Measurements from ENCODE around the gene ASF1B.

DNA sequence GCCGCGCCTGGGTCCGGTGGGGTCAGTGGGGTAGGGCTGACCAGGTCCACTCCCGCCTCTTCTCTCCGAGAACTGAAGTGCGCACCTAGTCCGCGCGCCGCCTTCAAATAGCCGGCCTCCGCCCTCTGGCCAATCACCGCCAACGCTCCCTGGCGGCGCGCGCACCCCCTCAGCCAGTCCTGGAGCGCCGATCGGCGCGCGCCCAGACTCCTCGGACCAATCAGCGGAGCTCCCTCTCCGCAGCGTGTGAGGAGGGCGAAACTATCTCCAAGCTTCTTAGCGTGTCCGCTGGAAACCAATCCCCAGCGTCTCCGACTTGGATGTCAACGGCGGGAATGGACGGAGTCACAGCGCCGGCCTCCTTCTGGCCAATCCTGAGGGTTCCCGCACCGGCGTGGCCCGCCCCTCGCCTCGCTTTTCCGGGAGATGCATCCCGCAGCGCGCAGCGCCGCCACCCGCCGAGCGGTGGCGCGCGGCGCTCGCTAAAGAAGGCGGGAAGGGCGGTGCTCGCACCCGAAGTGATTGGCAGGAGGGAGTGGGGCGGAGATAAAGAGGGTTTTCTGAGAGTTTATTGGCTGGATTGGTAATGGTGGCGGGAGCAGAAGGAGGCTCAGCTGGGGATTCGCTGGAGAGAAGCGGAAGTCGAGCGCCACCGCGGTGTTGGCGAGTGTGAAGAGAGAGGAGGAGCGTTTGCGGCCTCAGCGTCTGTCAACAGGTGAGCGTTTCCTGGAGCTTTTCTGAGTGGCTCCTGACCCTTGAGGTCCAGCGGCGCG lies at the start of gene ASF1B:
- no peak for TF ChIP-seq EZH2 (optimal IDR thresholded peaks at IDR 0.05; ENCODE audit: low read depth, low read length)
- TF ChIP-seq, protein P1, sequence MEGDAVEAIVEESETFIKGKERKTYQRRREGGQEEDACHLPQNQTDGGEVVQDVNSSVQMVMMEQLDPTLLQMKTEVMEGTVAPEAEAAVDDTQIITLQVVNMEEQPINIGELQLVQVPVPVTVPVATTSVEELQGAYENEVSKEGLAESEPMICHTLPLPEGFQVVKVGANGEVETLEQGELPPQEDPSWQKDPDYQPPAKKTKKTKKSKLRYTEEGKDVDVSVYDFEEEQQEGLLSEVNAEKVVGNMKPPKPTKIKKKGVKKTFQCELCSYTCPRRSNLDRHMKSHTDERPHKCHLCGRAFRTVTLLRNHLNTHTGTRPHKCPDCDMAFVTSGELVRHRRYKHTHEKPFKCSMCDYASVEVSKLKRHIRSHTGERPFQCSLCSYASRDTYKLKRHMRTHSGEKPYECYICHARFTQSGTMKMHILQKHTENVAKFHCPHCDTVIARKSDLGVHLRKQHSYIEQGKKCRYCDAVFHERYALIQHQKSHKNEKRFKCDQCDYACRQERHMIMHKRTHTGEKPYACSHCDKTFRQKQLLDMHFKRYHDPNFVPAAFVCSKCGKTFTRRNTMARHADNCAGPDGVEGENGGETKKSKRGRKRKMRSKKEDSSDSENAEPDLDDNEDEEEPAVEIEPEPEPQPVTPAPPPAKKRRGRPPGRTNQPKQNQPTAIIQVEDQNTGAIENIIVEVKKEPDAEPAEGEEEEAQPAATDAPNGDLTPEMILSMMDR (IDR thresholded peaks at IDR 0.05; ENCODE audit: low read length) = peak; percentile 78
- no peak for TF ChIP-seq EZH2phosphoT487 (IDR thresholded peaks at IDR 0.05; ENCODE audit: low read length)

Measured in MM.1S (cell line).